Hepatocyte (in vitro differentiated cells): ENCODE results near the gene ITPR1. TPM values are rescaled to one million over a fixed set of nuclear protein-coding genes. Genes with fewer than 3 reads are reported as not detected.

ENCODE experiments used
- DNase-seq: peaks from one replicate; pipeline ENCODE4 v3.0.0-alpha.2; 2016; ENCODE audit warnings: low spot score
- H2AFZ ChIP-seq: fragments of 200-600 bp; sonication (generic); 2 replicates; pipeline ENCODE4 v1.6.0; 2016; ENCODE audit warnings: antibody characterized with exemption, mild to moderate bottlenecking
- H3K27ac ChIP-seq: fragments of 200-600 bp; sonication (generic); 2 replicates; pipeline ENCODE4 v1.5.1; 2016; ENCODE audit warnings: mild to moderate bottlenecking
- H3K27me3 ChIP-seq: fragments of 200-600 bp; sonication (generic); 2 replicates; pipeline ENCODE4 v1.6.1; 2016
- H3K36me3 ChIP-seq: fragments of 200-600 bp; sonication (generic); replicated peaks from 2 replicates; pipeline ENCODE4 v1.5.1; 2016; ENCODE audit warnings: low read depth; ENCODE audit not compliant: insufficient read depth
- H3K4me1 ChIP-seq: fragments of 200-600 bp; sonication (generic); 2 replicates; pipeline ENCODE4 v1.5.1; 2016; ENCODE audit warnings: mild to moderate bottlenecking, moderate library complexity; ENCODE audit not compliant: insufficient read depth
- H3K4me2 ChIP-seq: fragments of 200-600 bp; sonication (generic); 2 replicates; pipeline ENCODE4 v1.6.0; 2016
- H3K4me3 ChIP-seq: fragments of 200-600 bp; sonication (generic); 2 replicates; pipeline ENCODE4 v1.5.1; 2016; ENCODE audit warnings: mild to moderate bottlenecking
- H3K79me2 ChIP-seq: fragments of 200-600 bp; sonication (generic); 2 replicates; pipeline ENCODE4 v1.6.0; 2017; ENCODE audit warnings: mild to moderate bottlenecking
- H3K9me2 ChIP-seq: fragments of 200-600 bp; sonication (generic); replicated peaks from 2 replicates; pipeline ENCODE4 v1.6.0; 2017; ENCODE audit warnings: mild to moderate bottlenecking; ENCODE audit not compliant: insufficient read depth
- H3K9me3 ChIP-seq: fragments of 200-600 bp; sonication (generic); 2 replicates; pipeline ENCODE4 v1.5.1; 2016; ENCODE audit warnings: low read depth, mild to moderate bottlenecking
- H4K20me1 ChIP-seq: fragments of 200-600 bp; sonication (generic); 2 replicates; pipeline ENCODE4 v1.6.0; 2016; ENCODE audit warnings: mild to moderate bottlenecking; ENCODE audit not compliant: insufficient read depth, poor library complexity, severe bottlenecking
- CTCF ChIP-seq: fragments of 200-600 bp; sonication (generic); IDR thresholded peaks from 2 replicates; pipeline ENCODE4 v1.5.1; 2016; ENCODE audit warnings: antibody characterized with exemption, mild to moderate bottlenecking; ENCODE audit not compliant: poor library complexity
- EZH2 ChIP-seq: fragments of 200-600 bp; sonication (generic); IDR thresholded peaks from 2 replicates; pipeline ENCODE4 v1.6.1; 2016; ENCODE audit warnings: antibody characterized with exemption, mild to moderate bottlenecking, borderline replicate concordance
- EZH2phosphoT487 ChIP-seq: fragments of 200-600 bp; sonication (generic); IDR thresholded peaks from one replicate; pipeline ENCODE4 v1.6.1; 2018; ENCODE audit warnings: antibody characterized with exemption, mild to moderate bottlenecking, low read depth, moderate library complexity; ENCODE audit not compliant: unreplicated experiment, severe bottlenecking
- WGBS: methylation state at CpG from one replicate; pipeline ENCODE4 v1.1.6; 2016; ENCODE audit warnings: low lambda C conversion rate; ENCODE audit errors: missing lambda C conversion rate; 5-methylcytosine and 5-hydroxymethylcytosine counted together
- polyA plus RNA-seq: library from polyadenylated mRNA; unstranded; fragments of >200 nt; fragmentation: Nextera tagmentation; extraction: Ambion mirVana; gene quantifications from 2 replicates; pipeline ENCODE4 v1.2.1, GENCODE V29; 2016
- total RNA-seq: library from RNA; depleted of rRNA; stranded (reverse); fragments of >200 nt; gene quantifications from 2 replicates; pipeline ENCODE4 v1.2.3, GENCODE V29; 2014

The ITPR1 gene
- total and polyA plus RNA-seq, 2 experiments from 2014 or later: 46.8 to 90.8 TPM

GRCh38 chr3:4770561-4770960 lies 277.4 kb downstream of the ITPR1 start:
- DNase-seq: no peak
- H3K9me2 ChIP-seq: no peaks in the 10 kb centered on the region
- H3K79me2 ChIP-seq: no peaks in the 10 kb centered on the region
- no peak overlapping the region for H2AFZ ChIP-seq
- H3K27me3 ChIP-seq: no peaks in the 10 kb centered on the region
- no peaks in the 10 kb centered on the region for H3K4me1 ChIP-seq
- no peak overlapping the region for H3K27ac ChIP-seq
- H3K4me2 ChIP-seq: no peak overlapping the region
- TF ChIP-seq EZH2phosphoT487: no peak
- TF ChIP-seq EZH2: no peak
- no peak for TF ChIP-seq CTCF
- H4K20me1 ChIP-seq: no peaks in the 10 kb centered on the region
- 96% methylated on average over 5 of the region's 5 CpGs for WGBS
- no peaks in the 10 kb centered on the region for H3K9me3 ChIP-seq
- H3K4me3 ChIP-seq: no peak overlapping the region
- H3K36me3 ChIP-seq: no peaks in the 10 kb centered on the region

- no peaks in the 10 kb centered on the region for H3K9me2 ChIP-seq
- H3K4me2 ChIP-seq: no peak overlapping the region
- H3K79me2 ChIP-seq: no peaks in the 10 kb centered on the region
- no peaks in the 10 kb centered on the region for H3K4me1 ChIP-seq
- no peaks in the 10 kb centered on the region for H3K27me3 ChIP-seq
- H2AFZ ChIP-seq: no peak overlapping the region
- no peaks in the 10 kb centered on the region for H3K36me3 ChIP-seq
- WGBS: 95% methylated on average over 5 of the region's 5 CpGs
- no peak for DNase-seq
- H3K4me3 ChIP-seq: no peak overlapping the region
- no peaks in the 10 kb centered on the region for H4K20me1 ChIP-seq
- H3K9me3 ChIP-seq: no peaks in the 10 kb centered on the region
- H3K27ac ChIP-seq: no peak overlapping the region
- TF ChIP-seq EZH2phosphoT487: no peak
- TF ChIP-seq EZH2: no peak
- TF ChIP-seq CTCF: no peak
Measured at GRCh38 chr3:4771243-4771642, 278.1 kb downstream of the ITPR1 start.

- Histone ChIP-seq H4K20me1 (no peaks in the 10 kb centered on the region), H3K4me2 (no peak overlapping the region), H3K79me2 (no peaks in the 10 kb centered on the region), H3K4me1 (peaks cover 5% of the 10 kb centered on the region), H3K27me3 (no peaks in the 10 kb centered on the region), H2AFZ (no peak overlapping the region), H3K4me3 (no peak overlapping the region), H3K36me3 (no peaks in the 10 kb centered on the region), H3K9me2 (no peaks in the 10 kb centered on the region), H3K9me3 (no peaks in the 10 kb centered on the region), H3K27ac (peak overlapping the region; percentile 60)
- peak; percentile 27 for DNase-seq
- WGBS: 72% methylated on average over 4 of the region's 4 CpGs
- TF ChIP-seq EZH2 (no peak), EZH2phosphoT487 (no peak), CTCF (no peak)
Measured at GRCh38 chr3:4772171-4772804, 279.1 kb downstream of the ITPR1 start.

- TF ChIP-seq EZH2: no peak
- no peak for TF ChIP-seq CTCF
- no peak for TF ChIP-seq EZH2phosphoT487
- Histone ChIP-seq H4K20me1 (no peaks in the 10 kb centered on the region), H3K27ac (peak overlapping the region; percentile 60), H3K9me2 (no peaks in the 10 kb centered on the region), H3K79me2 (no peaks in the 10 kb centered on the region), H3K9me3 (no peaks in the 10 kb centered on the region), H3K36me3 (no peaks in the 10 kb centered on the region), H2AFZ (no peak overlapping the region), H3K27me3 (no peaks in the 10 kb centered on the region), H3K4me1 (peaks cover 8% of the 10 kb centered on the region), H3K4me2 (no peak overlapping the region), H3K4me3 (no peak overlapping the region)
- no peak for DNase-seq
- WGBS: 97% methylated on average over 9 of the region's 9 CpGs
Measured at GRCh38 chr3:4772858-4773257, 279.7 kb downstream of the ITPR1 start.
